HG03159 (cell line): ENCODE data around the gene PLS3.
A peak's percentile ranks its signal among the peaks of the same experiment; 100 is the strongest.

Source experiments
- ATAC-seq: cut with Tn5 transposase; IDR thresholded peaks from one replicate; pipeline ENCODE4 v1.9.1; 2021; ENCODE audit warnings: mild to moderate bottlenecking, moderate library complexity; ENCODE audit not compliant: unreplicated experiment

Gene PLS3

DNA sequence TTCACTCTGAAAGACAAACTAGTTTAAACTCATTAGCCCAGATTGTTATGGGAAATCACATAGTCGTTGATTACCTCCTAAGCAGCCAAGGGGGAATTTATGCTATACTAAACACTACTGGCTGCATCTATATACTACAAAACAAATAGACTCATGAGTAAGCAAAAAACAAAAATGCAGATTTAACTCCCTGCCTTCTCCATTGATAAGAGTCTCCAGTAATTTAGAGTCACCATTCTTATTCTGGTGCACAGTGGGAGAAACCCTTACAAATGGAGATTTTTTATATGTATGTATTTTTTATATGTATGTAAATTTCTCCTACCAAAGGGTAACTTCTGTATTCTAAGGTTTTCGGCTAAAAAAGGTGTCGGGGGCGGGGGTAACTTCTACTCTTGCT is 126.6 kb downstream of the PLS3 start:
- ATAC-seq: no peak

GRCh38 chrX:115689931-115690330 is 129.0 kb downstream of the PLS3 start:
- ATAC-seq: no peak

GRCh38 chrX:115690511-115691216 is 129.7 kb downstream of the PLS3 start:
- peak; percentile 98 for ATAC-seq

DNA sequence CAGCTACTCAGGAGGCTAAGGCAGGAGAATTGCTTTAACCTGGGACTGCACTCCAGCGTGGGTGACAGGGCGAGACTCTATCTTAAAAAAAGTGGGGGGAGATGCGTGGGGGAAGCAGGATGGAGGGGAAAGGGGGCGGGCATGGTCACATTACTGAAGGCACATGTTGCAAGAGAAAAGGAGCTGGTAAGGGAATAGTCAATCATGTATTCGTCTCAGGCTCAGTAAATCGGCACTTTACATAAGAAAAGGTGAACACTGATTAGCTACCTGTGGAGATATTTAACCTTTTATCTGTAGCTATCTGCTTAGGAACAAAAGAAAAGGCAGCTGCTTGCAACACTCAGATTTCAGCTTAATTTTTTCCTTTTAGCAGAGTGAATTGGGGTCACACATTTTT is 132.5 kb downstream of the PLS3 start:
- ATAC-seq: no peak

DNA sequence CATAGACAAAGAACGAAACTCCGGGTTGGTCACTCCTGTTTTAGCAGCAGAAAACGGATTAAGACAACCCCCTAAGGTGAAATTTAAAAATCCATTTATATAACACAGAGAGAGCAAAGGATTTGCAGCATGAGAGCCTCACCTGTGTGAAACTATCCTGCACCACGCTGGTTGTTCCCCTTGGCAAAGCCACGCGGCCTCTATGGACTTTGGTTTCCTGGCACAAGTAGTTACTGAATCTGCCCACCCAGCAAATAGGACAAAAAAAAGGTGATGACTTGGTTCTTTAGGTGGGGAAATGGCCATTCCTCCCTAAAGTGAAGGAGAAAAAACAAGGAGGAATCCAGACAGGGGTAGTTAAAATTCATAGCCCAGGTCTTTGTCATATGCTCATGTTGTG is 133.1 kb downstream of the PLS3 start:
- no peak for ATAC-seq

GRCh38 chrX:115696039-115696438 is 135.1 kb downstream of the PLS3 start:
- no peak for ATAC-seq

- no peak for ATAC-seq
These were observed 136.0 kb downstream of the PLS3 start for GRCh38 chrX:115696939-115697338.

DNA sequence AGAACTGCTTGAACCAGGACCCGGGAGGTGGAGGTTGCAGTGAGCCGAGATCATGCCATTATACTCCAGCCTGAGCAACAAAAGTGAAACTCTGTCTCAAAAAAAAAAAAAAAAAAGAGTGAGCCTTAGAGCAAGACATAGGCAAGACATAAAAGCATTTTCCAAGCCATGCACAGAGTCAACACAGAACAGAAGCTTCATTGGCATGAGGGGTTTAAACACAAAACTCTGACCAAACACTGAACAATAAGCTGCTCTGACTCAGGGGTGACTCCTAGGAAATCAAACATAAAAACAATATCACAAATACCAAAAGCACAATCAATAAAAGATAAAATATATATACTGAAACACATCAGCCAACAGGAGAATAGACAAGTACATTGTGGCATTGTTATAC is 136.8 kb downstream of the PLS3 start:
- ATAC-seq: no peak
